ENCODE results near the gene CCT2. TPM values are rescaled to one million over a fixed set of nuclear protein-coding genes. Genes with fewer than 3 reads are reported as not detected.

The CCT2 gene
- total RNA-seq, 1 donor from 2014 or later, result 262 TPM

GRCh38 chr12:69630191-69630590 is 44.9 kb downstream of the CCT2 start:
- H3K36me3 Mint-ChIP-seq (ENCODE audit: low read depth, unreplicated experiment), result no peaks in the 10 kb centered on the region
- no peak for FAIRE-seq

GRCh38 chr12:69633061-69633460 is 47.8 kb downstream of the CCT2 start:
- no peak overlapping the region for H3K9ac ChIP-seq (ENCODE audit: low read length)
- Mint-ChIP-seq H3K4me1 (ENCODE audit: low read depth, unreplicated experiment) (no peaks in the 10 kb centered on the region), H3K27ac (ENCODE audit: unreplicated experiment) (no peak overlapping the region), H3K36me3 (ENCODE audit: low read depth, unreplicated experiment) (no peaks in the 10 kb centered on the region), H3K4me3 (ENCODE audit: unreplicated experiment) (no peak overlapping the region), H3K27me3 (ENCODE audit: low read depth, unreplicated experiment) (peaks cover 4% of the 10 kb centered on the region), H3K9me3 (ENCODE audit: unreplicated experiment) (no peaks in the 10 kb centered on the region)
- H4K20me1 ChIP-seq (ENCODE audit: insufficient read depth, low read length), result no peaks in the 10 kb centered on the region
- no peaks in the 10 kb centered on the region for H3K79me2 ChIP-seq (ENCODE audit: insufficient read depth, low read length)
- no peaks in the 10 kb centered on the region for H3K27me3 ChIP-seq (ENCODE audit: insufficient read depth, low read length)
- H3K27ac ChIP-seq (ENCODE audit: low read depth, low read length), result no peak overlapping the region
- H3K4me3 ChIP-seq (ENCODE audit: insufficient read depth, low read depth, low read length), result no peak overlapping the region
- no peak for FAIRE-seq
- no peaks in the 10 kb centered on the region for H3K36me3 ChIP-seq (ENCODE audit: insufficient read depth, low read length)
- no peak overlapping the region for H2AFZ ChIP-seq (ENCODE audit: low read depth, low read length)
- no peak overlapping the region for H3K4me2 ChIP-seq (ENCODE audit: low read length)
- no peak for DNase-seq (ENCODE audit: low read depth)
- no peaks in the 10 kb centered on the region for H3K9me3 ChIP-seq (ENCODE audit: insufficient read depth, low read depth, low read length)
- H3K4me1 ChIP-seq (ENCODE audit: insufficient read depth, low read length), result no peaks in the 10 kb centered on the region
- TF ChIP-seq CTCF (IDR thresholded peaks at IDR 0.05; ENCODE audit: insufficient read depth, low read depth, low read length) (no peak), EZH2 (IDR thresholded peaks at IDR 0.05; ENCODE audit: insufficient read depth, low read length) (no peak)

More at GRCh38 chr12:69630191-69630590, 44.9 kb downstream of the CCT2 start:
- TF ChIP-seq CTCF (IDR thresholded peaks at IDR 0.05; ENCODE audit: insufficient read depth, low read depth, low read length), result no peak
- no peak for TF ChIP-seq EZH2 (IDR thresholded peaks at IDR 0.05; ENCODE audit: insufficient read depth, low read length)
- Histone ChIP-seq H4K20me1 (ENCODE audit: insufficient read depth, low read length) (no peaks in the 10 kb centered on the region), H3K4me1 (ENCODE audit: insufficient read depth, low read length) (no peaks in the 10 kb centered on the region), H2AFZ (ENCODE audit: low read depth, low read length) (no peak overlapping the region), H3K27ac (ENCODE audit: low read depth, low read length) (no peak overlapping the region), H3K9me3 (ENCODE audit: insufficient read depth, low read depth, low read length) (no peaks in the 10 kb centered on the region), H3K4me3 (ENCODE audit: insufficient read depth, low read depth, low read length) (no peak overlapping the region), H3K27me3 (ENCODE audit: insufficient read depth, low read length) (peaks cover 3% of the 10 kb centered on the region), H3K9ac (ENCODE audit: low read length) (no peak overlapping the region), H3K79me2 (ENCODE audit: insufficient read depth, low read length) (no peaks in the 10 kb centered on the region), H3K36me3 (ENCODE audit: insufficient read depth, low read length) (no peaks in the 10 kb centered on the region), H3K4me2 (ENCODE audit: low read length) (no peak overlapping the region)
- Mint-ChIP-seq H3K4me1 (ENCODE audit: low read depth, unreplicated experiment) (no peaks in the 10 kb centered on the region), H3K9me3 (ENCODE audit: unreplicated experiment) (no peaks in the 10 kb centered on the region), H3K27ac (ENCODE audit: unreplicated experiment) (no peak overlapping the region), H3K27me3 (ENCODE audit: low read depth, unreplicated experiment) (no peaks in the 10 kb centered on the region), H3K4me3 (ENCODE audit: unreplicated experiment) (no peak overlapping the region)
- no peak for DNase-seq (ENCODE audit: low read depth)

GRCh38 chr12:69639400-69640016 is 54.2 kb downstream of the CCT2 start:
- Histone ChIP-seq H4K20me1 (ENCODE audit: insufficient read depth, low read length) (no peaks in the 10 kb centered on the region), H3K27ac (ENCODE audit: low read depth, low read length) (no peak overlapping the region), H2AFZ (ENCODE audit: low read depth, low read length) (no peak overlapping the region), H3K9ac (ENCODE audit: low read length) (no peak overlapping the region), H3K4me2 (ENCODE audit: low read length) (no peak overlapping the region), H3K36me3 (ENCODE audit: insufficient read depth, low read length) (no peaks in the 10 kb centered on the region), H3K27me3 (ENCODE audit: insufficient read depth, low read length) (no peaks in the 10 kb centered on the region), H3K9me3 (ENCODE audit: insufficient read depth, low read depth, low read length) (no peaks in the 10 kb centered on the region), H3K4me3 (ENCODE audit: insufficient read depth, low read depth, low read length) (no peak overlapping the region), H3K79me2 (ENCODE audit: insufficient read depth, low read length) (no peaks in the 10 kb centered on the region), H3K4me1 (ENCODE audit: insufficient read depth, low read length) (no peaks in the 10 kb centered on the region)
- DNase-seq (ENCODE audit: low read depth) (peak; percentile 30), FAIRE-seq (peak; percentile 13)
- no peaks in the 10 kb centered on the region for H3K4me1 Mint-ChIP-seq (ENCODE audit: low read depth, unreplicated experiment)
- H3K27ac Mint-ChIP-seq (ENCODE audit: unreplicated experiment), result peak overlapping the region; percentile 58
- no peaks in the 10 kb centered on the region for H3K9me3 Mint-ChIP-seq (ENCODE audit: unreplicated experiment)
- peaks cover 4% of the 10 kb centered on the region for H3K27me3 Mint-ChIP-seq (ENCODE audit: low read depth, unreplicated experiment)
- TF ChIP-seq CTCF (IDR thresholded peaks at IDR 0.05; ENCODE audit: insufficient read depth, low read depth, low read length) (peak; percentile 93), EZH2 (IDR thresholded peaks at IDR 0.05; ENCODE audit: insufficient read depth, low read length) (no peak)
- no peaks in the 10 kb centered on the region for H3K36me3 Mint-ChIP-seq (ENCODE audit: low read depth, unreplicated experiment)
- no peak overlapping the region for H3K4me3 Mint-ChIP-seq (ENCODE audit: unreplicated experiment)

Data from astrocyte (in vitro differentiated cells and primary cell).